ENCODE measurements around the gene DAZAP1. TPM values are rescaled to one million over a fixed set of nuclear protein-coding genes. Genes with fewer than 3 reads are reported as not detected.
"Not testable (repeated sequence)": the region's sequence is repeated elsewhere in the genome, so short reads cannot be mapped to it uniquely, and the experiment has no call there.

DAZAP1 gene
- total RNA-seq, 2 experiments from 2014 or later: 214 to 217 TPM

- POLR2A ChIA-PET: no interaction called here
- H3K9me3 Mint-ChIP-seq: no peaks in the 10 kb centered on the region
- H3K4me3 Mint-ChIP-seq: no peak overlapping the region
- no peak overlapping the region for H3K27ac Mint-ChIP-seq
- H3K36me3 Mint-ChIP-seq: peaks cover 18% of the 10 kb centered on the region
- ATAC-seq (ENCODE audit: low read depth) (no peak), DNase-seq (no peak)
- H3K4me1 Mint-ChIP-seq: peaks cover 4% of the 10 kb centered on the region
- H3K27me3 Mint-ChIP-seq: no peaks in the 10 kb centered on the region
Measured at GRCh38 chr19:1434577-1435060, 27.2 kb downstream of the DAZAP1 start.

- Mint-ChIP-seq H3K27ac (no peak overlapping the region), H3K4me1 (peaks cover 6% of the 10 kb centered on the region), H3K27me3 (no peaks in the 10 kb centered on the region), H3K4me3 (no peak overlapping the region), H3K9me3 (no peaks in the 10 kb centered on the region), H3K36me3 (peaks cover 21% of the 10 kb centered on the region)
- POLR2A ChIA-PET: no interaction called here
- ATAC-seq (ENCODE audit: low read depth) (no peak), DNase-seq (no peak)
Measured at GRCh38 chr19:1435378-1435989, 28.1 kb downstream of the DAZAP1 start.

- ATAC-seq (ENCODE audit: low read depth) (no peak), DNase-seq (no peak)
- H3K4me1 Mint-ChIP-seq: peaks cover 9% of the 10 kb centered on the region
- no peaks in the 10 kb centered on the region for H3K9me3 Mint-ChIP-seq
- peaks cover 25% of the 10 kb centered on the region for H3K36me3 Mint-ChIP-seq
- peak overlapping the region; percentile 99 for H3K4me3 Mint-ChIP-seq
- no peak overlapping the region for H3K27ac Mint-ChIP-seq
- POLR2A ChIA-PET: interaction anchor here (1.0 to 2.3 kb wide), 3 partner anchors 25 to 28 kb away, joined by 4 to 12 read pairs (median 4); no protein-coding TSS in a partner anchor
- H3K27me3 Mint-ChIP-seq: no peaks in the 10 kb centered on the region
Measured at GRCh38 chr19:1437609-1438008, 30.2 kb downstream of the DAZAP1 start.

- H3K27ac Mint-ChIP-seq: peak within 1 kb of the TSS; percentile 99
- H3K4me3 Mint-ChIP-seq: peak within 1 kb of the TSS; percentile 99
- DNase-seq (peak; percentile 99), ATAC-seq (ENCODE audit: low read depth) (peak; percentile 84)
- POLR2A ChIA-PET: interaction anchor here (0.8 to 2.3 kb wide), 5 partner anchors 26 to 29 kb away, joined by 3 to 12 read pairs (median 4); no protein-coding TSS in a partner anchor
- peaks cover 9% of the 10 kb centered on the region for H3K4me1 Mint-ChIP-seq
- peaks cover 25% of the 10 kb centered on the region for H3K36me3 Mint-ChIP-seq
- H3K27me3 Mint-ChIP-seq: no peaks in the 10 kb centered on the region
- H3K9me3 Mint-ChIP-seq: no peaks in the 10 kb centered on the region
Measured at GRCh38 chr19:1438035-1438932, 30.9 kb downstream of the DAZAP1 start, which contains the start of gene RPS15. TSS of gene RPS15 (plus strand) at chr19:1438396. CDS start at chr19:1438426, 30 bp downstream.

- POLR2A ChIA-PET: interaction anchor here (0.8 to 0.9 kb wide), 2 partner anchors 27 to 30 kb away, joined by 3 to 5 read pairs; no protein-coding TSS in a partner anchor
- peak overlapping the region; percentile 80 for H3K27ac Mint-ChIP-seq
- peaks cover 25% of the 10 kb centered on the region for H3K36me3 Mint-ChIP-seq
- H3K4me3 Mint-ChIP-seq: peak overlapping the region; percentile 99
- H3K4me1 Mint-ChIP-seq: peaks cover 9% of the 10 kb centered on the region
- no peaks in the 10 kb centered on the region for H3K27me3 Mint-ChIP-seq
- DNase-seq: no peak
- ATAC-seq (ENCODE audit: low read depth): no peak
- H3K9me3 Mint-ChIP-seq: no peaks in the 10 kb centered on the region
Measured at GRCh38 chr19:1438933-1439354, 31.6 kb downstream of the DAZAP1 start.

- POLR2A ChIA-PET: interaction anchor here (0.9 kb wide), 1 partner anchor 30 kb away, joined by 5 read pairs; no protein-coding TSS in a partner anchor
- Mint-ChIP-seq H3K4me3 (peak overlapping the region; percentile 99), H3K27ac (peak overlapping the region; percentile 80), H3K4me1 (peaks cover 13% of the 10 kb centered on the region), H3K36me3 (peaks cover 25% of the 10 kb centered on the region)
- H3K27me3 Mint-ChIP-seq; DNase-seq; ATAC-seq (ENCODE audit: low read depth); H3K9me3 Mint-ChIP-seq: not testable (repeated sequence)
Measured at GRCh38 chr19:1439525-1440417, 32.4 kb downstream of the DAZAP1 start.

GRCh38 chr19:1440418-1440801 lies 33.0 kb downstream of the DAZAP1 start:
- Mint-ChIP-seq H3K36me3 (peaks cover 22% of the 10 kb centered on the region), H3K4me3 (peak overlapping the region; percentile 99), H3K27ac (no peak overlapping the region), H3K9me3 (no peaks in the 10 kb centered on the region), H3K27me3 (no peaks in the 10 kb centered on the region), H3K4me1 (peaks cover 13% of the 10 kb centered on the region)
- DNase-seq: peak; percentile 27
- POLR2A ChIA-PET: no interaction called here
- no peak for ATAC-seq (ENCODE audit: low read depth)

GRCh38 chr19:1441022-1441426 lies 33.6 kb downstream of the DAZAP1 start:
- POLR2A ChIA-PET: interaction anchor here (0.6 to 1.1 kb wide), 4 partner anchors 172 to 1860 kb away, joined by 3 to 6 read pairs (median 4); partner anchors contain the start of gene CIRBP
- ATAC-seq (ENCODE audit: low read depth): no peak
- Mint-ChIP-seq H3K4me3 (peak overlapping the region; percentile 99), H3K27ac (no peak overlapping the region), H3K4me1 (peaks cover 13% of the 10 kb centered on the region), H3K9me3 (no peaks in the 10 kb centered on the region), H3K36me3 (peaks cover 20% of the 10 kb centered on the region), H3K27me3 (no peaks in the 10 kb centered on the region)
- no peak for DNase-seq

GRCh38 chr19:1441677-1442438 lies 34.5 kb downstream of the DAZAP1 start:
- Mint-ChIP-seq H3K27ac (no peak overlapping the region), H3K9me3 (no peaks in the 10 kb centered on the region), H3K4me3 (no peak overlapping the region), H3K36me3 (peaks cover 20% of the 10 kb centered on the region), H3K27me3 (peaks cover 3% of the 10 kb centered on the region), H3K4me1 (peaks cover 13% of the 10 kb centered on the region)
- no peak for DNase-seq
- ATAC-seq (ENCODE audit: low read depth): no peak
- POLR2A ChIA-PET: interaction anchor here (0.6 to 1.1 kb wide), 3 partner anchors 173 to 354 kb away, joined by 3 to 6 read pairs (median 4); partner anchors contain the start of gene CIRBP

GRCh38 chr19:1445185-1445931 lies 38.0 kb downstream of the DAZAP1 start:
- Mint-ChIP-seq H3K4me1 (peaks cover 8% of the 10 kb centered on the region), H3K36me3 (peaks cover 8% of the 10 kb centered on the region), H3K9me3 (no peaks in the 10 kb centered on the region), H3K27me3 (peaks cover 30% of the 10 kb centered on the region), H3K27ac (peak overlapping the region; percentile 65), H3K4me3 (peak overlapping the region; percentile 80)
- ATAC-seq (ENCODE audit: low read depth) (peak; percentile 93), DNase-seq (peak; percentile 94)
- POLR2A ChIA-PET: interaction anchor here (1.4 to 1.6 kb wide), 2 partner anchors 24 to 201 kb away, joined by 3 to 4 read pairs; no protein-coding TSS in a partner anchor

- H3K4me3 Mint-ChIP-seq: no peak overlapping the region
- peaks cover 2% of the 10 kb centered on the region for H3K36me3 Mint-ChIP-seq
- peaks cover 8% of the 10 kb centered on the region for H3K4me1 Mint-ChIP-seq
- POLR2A ChIA-PET: interaction anchor here (1.1 to 1.2 kb wide), 2 partner anchors 11 to 177 kb away, joined by 3 read pairs; partner anchors contain the start of gene CIRBP
- peaks cover 38% of the 10 kb centered on the region for H3K27me3 Mint-ChIP-seq
- ATAC-seq (ENCODE audit: low read depth) (no peak), DNase-seq (peak; percentile 40)
- no peaks in the 10 kb centered on the region for H3K9me3 Mint-ChIP-seq
- H3K27ac Mint-ChIP-seq: no peak overlapping the region
Measured at GRCh38 chr19:1445932-1446712, 38.7 kb downstream of the DAZAP1 start.
